Measurements from ENCODE around the gene HOXB4.

Gene HOXB4

DNA sequence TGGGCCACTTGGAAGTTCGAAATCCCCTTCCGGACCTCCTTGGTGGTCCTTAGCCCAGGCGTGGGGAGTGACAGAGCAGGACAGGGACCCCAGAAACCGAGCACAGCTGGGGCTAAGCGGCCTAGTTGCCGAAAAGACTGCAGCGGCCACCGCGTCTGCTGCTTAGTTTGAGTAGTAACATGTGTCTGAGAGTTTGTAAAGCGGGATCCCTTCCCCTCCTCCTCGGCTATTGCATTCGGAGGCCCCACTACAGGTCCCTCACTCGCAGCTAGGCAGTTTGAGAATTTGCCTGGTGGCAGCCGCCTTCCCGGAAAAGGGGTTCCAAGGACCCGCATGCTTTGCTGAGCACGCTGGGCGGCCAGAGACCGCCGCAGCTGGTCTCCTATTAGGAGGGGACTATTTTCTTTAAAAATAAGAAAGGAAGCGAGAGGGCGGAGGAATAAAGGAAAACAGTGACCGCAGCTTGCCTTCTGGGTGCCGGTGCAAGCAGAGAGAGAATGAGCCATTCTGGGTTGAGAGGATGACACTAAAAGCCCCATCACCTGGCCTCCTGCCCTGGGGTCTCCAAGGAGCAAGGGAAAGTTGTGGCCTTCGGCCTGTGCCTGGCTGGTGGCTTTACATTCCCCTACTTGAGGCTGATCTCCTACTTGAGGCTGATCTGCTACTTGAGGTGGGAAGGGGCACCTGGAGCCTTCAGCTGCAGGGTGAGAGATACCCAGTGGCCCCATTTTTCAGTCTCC, 16.6 kb upstream of the HOXB4 start:
- no peaks in the 10 kb centered on the region for H3K4me1 ChIP-seq
- TF ChIP-seq, protein P1, sequence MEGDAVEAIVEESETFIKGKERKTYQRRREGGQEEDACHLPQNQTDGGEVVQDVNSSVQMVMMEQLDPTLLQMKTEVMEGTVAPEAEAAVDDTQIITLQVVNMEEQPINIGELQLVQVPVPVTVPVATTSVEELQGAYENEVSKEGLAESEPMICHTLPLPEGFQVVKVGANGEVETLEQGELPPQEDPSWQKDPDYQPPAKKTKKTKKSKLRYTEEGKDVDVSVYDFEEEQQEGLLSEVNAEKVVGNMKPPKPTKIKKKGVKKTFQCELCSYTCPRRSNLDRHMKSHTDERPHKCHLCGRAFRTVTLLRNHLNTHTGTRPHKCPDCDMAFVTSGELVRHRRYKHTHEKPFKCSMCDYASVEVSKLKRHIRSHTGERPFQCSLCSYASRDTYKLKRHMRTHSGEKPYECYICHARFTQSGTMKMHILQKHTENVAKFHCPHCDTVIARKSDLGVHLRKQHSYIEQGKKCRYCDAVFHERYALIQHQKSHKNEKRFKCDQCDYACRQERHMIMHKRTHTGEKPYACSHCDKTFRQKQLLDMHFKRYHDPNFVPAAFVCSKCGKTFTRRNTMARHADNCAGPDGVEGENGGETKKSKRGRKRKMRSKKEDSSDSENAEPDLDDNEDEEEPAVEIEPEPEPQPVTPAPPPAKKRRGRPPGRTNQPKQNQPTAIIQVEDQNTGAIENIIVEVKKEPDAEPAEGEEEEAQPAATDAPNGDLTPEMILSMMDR (IDR thresholded peaks at IDR 0.05; ENCODE audit: low read depth, low read length), result no peak
- H3K27me3 ChIP-seq, result peaks cover 96% of the 10 kb centered on the region
- no peaks in the 10 kb centered on the region for H3K36me3 ChIP-seq
- H3K4me3 ChIP-seq (ENCODE audit: low read depth, low read length), result no peak overlapping the region
- DNase-seq, result no peak
- no peaks in the 10 kb centered on the region for H3K9me3 ChIP-seq

DNA sequence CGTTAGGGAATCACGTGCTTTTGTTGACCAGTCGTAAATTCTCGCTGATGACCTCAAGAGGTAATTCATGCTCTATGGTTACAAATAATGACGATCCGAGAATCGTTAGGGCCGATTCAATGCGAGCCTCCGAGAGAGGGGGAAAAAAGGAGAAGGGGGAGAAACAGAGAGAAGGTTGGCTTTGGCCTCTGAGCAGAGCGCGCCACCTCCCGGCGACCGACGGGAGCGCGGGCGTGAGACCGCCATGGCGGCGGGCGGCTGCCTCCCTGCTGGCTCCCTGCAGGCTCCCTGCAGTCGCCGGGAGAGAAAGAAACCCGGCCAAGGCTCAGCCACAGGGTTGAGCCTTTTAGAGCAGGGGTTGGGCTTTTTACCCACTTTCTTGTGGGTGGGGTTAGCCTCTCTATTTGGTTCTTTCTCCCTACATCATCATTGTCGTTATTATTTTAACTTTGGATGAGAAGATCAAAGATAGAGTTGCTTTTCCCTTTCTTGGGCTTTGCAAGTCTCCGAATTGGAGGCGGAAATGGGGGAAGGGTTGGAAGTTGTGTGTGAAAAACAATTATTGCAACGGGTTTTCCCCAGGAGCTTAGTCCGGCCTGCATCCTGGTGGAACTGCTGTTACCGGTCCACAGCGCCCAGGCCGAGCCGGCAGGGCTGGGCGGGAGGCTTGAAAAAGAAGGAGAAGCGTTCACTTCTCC, 15.8 kb upstream of the HOXB4 start:
- peaks cover 96% of the 10 kb centered on the region for H3K27me3 ChIP-seq
- TF ChIP-seq, protein P1 (IDR thresholded peaks at IDR 0.05; ENCODE audit: low read depth, low read length), result peak; percentile 93
- H3K36me3 ChIP-seq, result no peaks in the 10 kb centered on the region

DNA sequence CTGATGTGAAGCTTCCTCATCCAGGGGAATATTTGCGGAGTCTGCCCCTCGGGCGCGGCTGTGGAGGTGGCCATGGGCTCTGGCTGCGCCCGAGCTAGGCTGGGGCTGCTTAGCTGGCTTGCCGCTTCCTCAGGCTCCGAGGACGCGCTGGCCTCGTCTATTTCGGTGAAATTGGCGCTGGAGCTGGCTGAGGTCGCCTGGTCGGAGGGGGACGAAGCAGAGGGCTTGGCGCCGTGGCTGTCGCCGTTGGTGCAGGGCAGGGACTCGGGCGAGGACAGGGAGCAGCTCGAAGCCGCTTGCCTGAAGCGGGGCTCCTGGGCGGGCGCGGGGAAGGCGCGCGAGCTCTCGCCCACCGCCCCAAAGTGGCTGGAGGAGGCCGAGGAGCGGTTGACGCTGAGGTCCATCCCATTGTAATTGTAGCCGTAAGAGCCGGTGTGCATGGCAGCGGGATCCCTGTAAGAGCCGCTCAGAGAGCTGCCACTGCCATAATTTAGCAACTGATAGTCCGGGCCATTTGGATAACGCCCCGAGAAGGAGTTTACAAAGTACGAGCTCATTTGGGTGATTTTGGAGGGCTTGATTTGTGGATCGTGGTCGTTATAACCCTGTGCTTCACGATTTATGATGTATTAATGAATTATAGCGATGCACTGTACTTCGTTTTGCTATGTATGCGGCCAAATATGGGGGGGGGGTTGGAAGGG, 15.1 kb upstream of the HOXB4 start, which contains the start of gene HOXB5:
Gene HOXB5, minus strand, starts transcription at position 654 of the 704 bp plus-strand sequence. Its CDS starts 97 bp downstream, at position 557.
- Histone ChIP-seq H3K27me3 (peaks cover 96% of the 10 kb centered on the region), H3K4me1 (no peaks in the 10 kb centered on the region), H3K4me3 (ENCODE audit: low read depth, low read length) (no peak within 1 kb of the TSS), H3K9me3 (no peaks in the 10 kb centered on the region), H3K36me3 (no peaks in the 10 kb centered on the region)
- TF ChIP-seq, protein P1 (IDR thresholded peaks at IDR 0.05; ENCODE audit: low read depth, low read length), result no peak
- DNase-seq, result no peak

More for the DNA sequence above, 15.8 kb upstream of the HOXB4 start:
- peak; percentile 84 for DNase-seq
- Histone ChIP-seq H3K9me3 (no peaks in the 10 kb centered on the region), H3K4me1 (no peaks in the 10 kb centered on the region), H3K4me3 (ENCODE audit: low read depth, low read length) (no peak overlapping the region)

DNA sequence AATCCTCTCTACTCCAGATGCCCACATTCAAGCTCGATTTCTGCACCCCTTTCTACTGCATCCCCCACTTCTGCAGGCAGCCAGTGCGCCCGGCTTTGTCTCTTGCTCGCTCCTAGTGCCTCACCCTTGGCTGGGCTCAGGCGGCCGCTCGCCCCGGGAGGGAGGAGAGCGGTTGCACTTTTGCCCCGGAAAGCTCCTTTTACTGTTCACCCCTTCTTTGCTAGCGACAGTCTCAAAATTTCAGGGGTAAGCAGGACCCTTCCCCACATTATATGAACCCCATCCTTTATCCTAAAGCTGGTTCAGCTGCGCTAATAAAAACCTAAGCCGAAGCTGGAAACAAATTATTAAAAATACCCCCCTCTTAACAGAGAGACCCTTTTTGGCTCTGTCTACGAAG, 14.4 kb upstream of the HOXB4 start:
- H3K4me3 ChIP-seq (ENCODE audit: low read depth, low read length), result no peak overlapping the region
- H3K36me3 ChIP-seq, result no peaks in the 10 kb centered on the region
- peaks cover 96% of the 10 kb centered on the region for H3K27me3 ChIP-seq
- H3K4me1 ChIP-seq, result no peaks in the 10 kb centered on the region
- DNase-seq, result no peak
- no peaks in the 10 kb centered on the region for H3K9me3 ChIP-seq
- TF ChIP-seq, protein P1 (IDR thresholded peaks at IDR 0.05; ENCODE audit: low read depth, low read length), result no peak

DNA sequence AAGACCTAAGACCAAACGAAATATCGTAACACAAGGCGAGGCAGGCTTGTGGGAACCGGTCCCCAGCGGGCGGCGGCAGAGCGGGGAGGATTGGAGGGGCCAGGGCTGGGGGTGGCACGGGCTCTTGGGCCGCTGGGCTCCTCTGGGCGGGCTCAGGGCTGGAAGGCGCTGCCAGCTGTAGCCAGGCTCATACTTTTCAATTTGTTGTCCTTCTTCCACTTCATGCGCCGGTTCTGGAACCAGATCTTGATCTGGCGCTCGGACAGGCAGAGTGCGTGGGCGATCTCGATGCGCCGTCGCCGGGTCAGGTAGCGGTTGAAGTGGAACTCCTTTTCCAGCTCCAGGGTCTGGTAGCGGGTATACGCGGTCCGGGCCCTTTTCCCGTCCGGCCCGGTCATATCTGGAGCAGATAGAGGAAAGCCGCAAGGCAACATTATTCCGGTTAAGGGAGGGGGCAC, 13.9 kb upstream of the HOXB4 start:
- Histone ChIP-seq H3K9me3 (no peaks in the 10 kb centered on the region), H3K36me3 (no peaks in the 10 kb centered on the region), H3K27me3 (peaks cover 96% of the 10 kb centered on the region), H3K4me1 (no peaks in the 10 kb centered on the region), H3K4me3 (ENCODE audit: low read depth, low read length) (no peak overlapping the region)
- no peak for DNase-seq
- TF ChIP-seq, protein P1 (IDR thresholded peaks at IDR 0.05; ENCODE audit: low read depth, low read length), result no peak

Measured in BE2C (cell line).